GM18517 (cell line): ENCODE results near the gene FNTB.
"Not testable (repeated sequence)": the region's sequence is repeated elsewhere in the genome, so short reads cannot be mapped to it uniquely, and the experiment has no call there.

Source experiments
- ATAC-seq: cut with Tn5 transposase; IDR thresholded peaks from one replicate; pipeline ENCODE4 v1.9.1; 2021; ENCODE audit warnings: mild to moderate bottlenecking, moderate library complexity; ENCODE audit not compliant: unreplicated experiment

The FNTB gene

DNA sequence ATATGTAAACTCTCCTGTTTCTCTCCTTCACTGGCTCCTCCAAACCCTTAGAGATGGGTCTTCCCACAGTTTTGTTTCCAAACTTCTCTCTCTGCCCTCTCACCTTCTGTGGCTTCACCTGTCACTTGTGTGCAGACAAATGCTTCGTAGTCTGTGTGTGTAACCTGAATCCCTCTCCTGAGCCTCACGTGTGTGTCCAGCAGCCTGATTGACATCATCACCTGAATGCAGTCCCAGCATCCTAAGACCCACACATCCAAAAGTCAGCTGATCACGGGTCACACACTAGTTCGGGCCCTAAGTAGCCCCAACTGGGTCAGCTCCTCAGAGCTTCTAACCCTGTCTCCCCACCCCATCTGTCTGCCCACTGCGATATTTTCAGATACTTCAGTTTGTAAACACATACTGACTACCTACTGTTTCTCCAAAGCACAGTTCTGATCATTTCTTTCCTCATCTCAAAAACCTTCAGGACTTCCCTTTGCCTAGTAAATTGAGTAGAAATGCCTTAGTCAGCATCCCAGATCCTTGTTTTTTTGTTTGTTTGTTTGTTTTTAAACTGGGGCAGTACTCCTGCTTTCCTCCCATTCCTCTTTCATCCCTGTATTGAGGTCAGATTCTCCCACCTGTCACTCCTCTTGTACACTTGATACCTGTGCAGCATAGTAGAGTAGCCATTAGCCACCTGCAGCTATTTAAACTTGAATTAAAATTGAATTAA is 23.7 kb downstream of the FNTB start:
- no peak for ATAC-seq

DNA sequence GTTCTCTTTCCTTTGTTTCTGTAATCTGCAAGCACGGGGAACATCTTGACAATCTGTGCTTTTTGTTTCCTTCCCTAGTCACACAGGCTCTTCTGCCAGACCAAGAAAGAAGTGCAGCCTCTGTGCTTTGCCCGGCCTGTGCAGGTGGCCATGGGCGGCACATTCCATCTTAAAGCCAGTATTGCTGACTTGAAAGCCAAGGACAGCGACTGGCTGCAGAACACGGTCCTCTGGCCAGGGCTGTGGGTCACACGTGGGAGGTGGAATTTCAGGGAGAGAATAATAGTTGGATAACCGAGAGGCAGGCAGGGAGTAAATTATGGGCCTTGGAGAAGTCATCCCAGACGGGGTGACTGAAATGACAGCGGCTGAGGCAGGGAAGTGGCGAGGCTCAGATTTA is 24.8 kb downstream of the FNTB start:
- no peak for ATAC-seq

DNA sequence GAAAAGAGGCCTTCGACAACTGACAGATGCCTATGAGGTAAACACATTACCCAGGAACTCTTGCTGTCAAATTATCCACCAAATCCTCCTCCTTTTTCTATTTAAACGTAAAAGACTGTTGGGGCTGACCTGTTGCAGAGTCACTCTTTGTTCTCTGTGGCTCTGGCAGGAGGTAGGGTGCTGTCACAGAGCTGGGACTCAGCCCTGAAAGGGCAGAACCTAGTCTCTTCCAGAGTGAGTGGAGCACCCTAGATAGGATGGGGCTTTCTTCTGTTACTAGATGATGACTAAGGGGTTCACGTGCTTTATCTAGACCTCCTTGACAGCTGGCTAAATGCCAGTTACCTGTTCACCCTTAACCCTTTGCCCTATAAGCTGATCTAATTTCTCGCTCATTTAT is 25.7 kb downstream of the FNTB start:
- no peak for ATAC-seq

DNA sequence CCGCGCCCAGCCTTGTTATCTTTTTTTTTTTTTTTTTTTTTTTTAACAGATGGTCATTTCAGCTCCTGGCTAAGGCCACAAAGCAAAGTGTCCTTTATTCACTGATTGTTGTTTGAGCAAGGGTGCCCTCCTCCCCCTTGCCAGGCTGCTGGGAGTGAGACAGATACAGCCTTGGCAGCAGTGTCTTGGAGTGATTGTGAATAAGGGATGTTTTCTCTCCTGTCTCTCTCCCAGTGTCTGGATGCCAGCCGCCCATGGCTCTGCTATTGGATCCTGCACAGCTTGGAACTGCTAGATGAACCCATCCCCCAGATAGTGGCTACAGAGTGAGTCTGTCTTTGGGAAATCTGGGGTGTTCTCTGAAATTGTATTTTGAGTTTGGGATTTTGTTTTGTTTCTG is 28.7 kb downstream of the FNTB start:
- ATAC-seq: no peak

DNA sequence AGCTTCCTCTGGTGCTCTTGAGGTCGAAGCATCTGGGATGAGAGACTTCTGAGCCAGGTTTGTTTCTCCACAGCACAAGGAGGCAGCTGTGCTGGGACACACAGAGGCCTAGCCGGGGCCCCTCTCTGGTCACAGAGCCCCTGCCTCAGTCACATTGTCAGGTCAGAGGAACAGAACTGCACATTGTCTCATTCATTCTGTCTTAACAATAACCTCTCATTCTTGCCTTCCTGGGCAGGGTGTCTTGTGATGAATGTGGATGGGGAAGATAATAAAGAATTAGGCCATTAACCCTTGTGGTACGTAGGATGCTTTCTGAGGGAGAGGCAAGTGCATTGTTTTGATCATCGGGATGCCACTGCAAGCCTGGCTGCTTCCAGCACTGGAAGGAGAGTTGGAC is 29.8 kb downstream of the FNTB start:
- ATAC-seq: no peak

DNA sequence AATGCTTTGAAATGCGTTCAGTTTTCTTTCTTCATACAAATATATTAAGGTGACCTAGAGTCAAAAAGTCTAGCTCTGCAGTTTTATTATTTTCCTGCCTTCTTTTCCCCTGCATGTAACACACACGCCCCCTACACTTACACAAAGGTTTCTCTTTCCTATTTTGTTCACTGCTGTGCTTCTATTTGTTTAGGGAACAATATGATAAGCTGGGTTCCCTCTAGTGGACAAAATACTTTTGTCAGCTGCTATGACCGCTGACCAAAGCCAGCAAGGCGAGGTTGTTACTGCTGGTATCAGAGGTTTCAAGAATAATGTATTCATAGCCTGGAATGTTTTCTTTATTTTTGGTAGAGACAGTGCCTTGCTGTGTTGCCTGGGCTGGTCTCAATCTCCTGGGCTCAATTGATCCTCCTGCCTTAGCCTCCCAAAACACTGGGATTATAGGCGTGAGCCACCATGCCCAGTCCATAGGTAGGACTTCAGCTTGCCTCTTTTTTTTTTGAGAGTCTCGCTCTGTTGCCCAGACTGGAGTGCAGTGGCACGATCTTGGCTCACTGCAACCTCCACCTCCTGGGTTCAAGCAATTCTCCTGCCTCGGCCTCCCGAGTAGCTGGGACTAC is 33.4 kb downstream of the FNTB start:
- no peak for ATAC-seq

- ATAC-seq: no peak
Measured at GRCh38 chr14:65024957-65025356, 38.3 kb downstream of the FNTB start.

GRCh38 chr14:65025818-65026217 is 39.1 kb downstream of the FNTB start:
- no peak for ATAC-seq

DNA sequence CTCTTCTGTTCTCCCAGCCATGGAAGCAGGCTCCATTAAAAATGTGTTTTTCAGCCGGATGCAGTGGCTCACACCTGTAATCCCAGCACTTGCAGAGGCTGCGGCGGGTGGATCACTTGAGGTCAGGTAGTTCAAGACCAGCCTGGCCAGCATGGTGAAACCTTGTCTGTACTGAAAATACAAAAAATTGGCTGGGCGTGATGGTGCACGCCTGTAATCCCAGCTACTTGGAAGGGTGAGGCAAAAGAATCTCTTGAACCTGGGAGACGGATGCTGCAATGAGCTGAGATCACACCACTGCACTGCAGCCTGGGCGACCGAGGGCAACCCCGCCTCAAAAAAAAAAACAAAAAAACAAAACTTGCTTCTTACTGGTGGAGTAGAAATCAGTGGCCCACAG is 39.8 kb downstream of the FNTB start:
- no peak for ATAC-seq

- no peak for ATAC-seq
Measured at GRCh38 chr14:65027127-65027799, 40.6 kb downstream of the FNTB start.

DNA sequence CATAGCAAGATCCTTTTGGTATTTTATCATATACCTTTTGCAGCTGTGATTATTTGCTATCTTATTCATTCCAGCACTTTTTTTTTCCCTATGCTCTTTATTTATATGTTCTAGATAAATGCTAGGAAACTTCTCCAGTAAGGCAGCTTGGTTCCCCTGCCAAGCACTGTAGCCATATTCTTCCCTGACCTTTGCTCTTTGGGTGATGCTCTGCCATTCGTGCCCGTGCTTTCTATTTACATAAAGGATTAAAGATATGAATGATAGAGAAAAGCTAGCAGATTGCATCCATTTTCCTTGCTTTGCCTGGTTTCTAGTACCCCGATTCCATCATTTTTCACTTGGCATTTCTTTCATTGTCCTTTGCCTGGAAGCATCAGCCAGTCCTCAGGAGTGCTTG is 42.2 kb downstream of the FNTB start:
- ATAC-seq: no peak

DNA sequence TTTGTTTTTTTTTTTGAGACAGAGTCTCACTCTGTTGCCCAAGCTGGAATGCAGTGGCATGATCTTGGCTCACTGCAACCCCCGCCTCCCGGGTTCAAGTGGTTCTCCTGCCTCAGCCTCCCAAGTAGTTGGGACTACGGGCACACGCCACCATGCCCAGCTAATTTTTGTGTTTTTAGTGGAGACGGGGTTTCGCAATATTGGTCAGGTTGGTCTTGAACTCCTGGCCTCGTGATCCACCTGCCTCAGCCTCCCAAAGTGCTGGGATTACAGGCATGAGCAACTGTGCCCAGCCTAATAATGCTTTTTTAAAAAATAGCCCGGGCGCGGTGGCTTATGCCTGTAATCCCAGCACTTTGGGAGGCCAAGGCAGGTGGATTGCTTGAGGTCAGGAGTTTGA is 44.6 kb downstream of the FNTB start:
- ATAC-seq: not testable (repeated sequence)

- ATAC-seq: no peak
Measured at GRCh38 chr14:65032319-65032718, 45.6 kb downstream of the FNTB start.

DNA sequence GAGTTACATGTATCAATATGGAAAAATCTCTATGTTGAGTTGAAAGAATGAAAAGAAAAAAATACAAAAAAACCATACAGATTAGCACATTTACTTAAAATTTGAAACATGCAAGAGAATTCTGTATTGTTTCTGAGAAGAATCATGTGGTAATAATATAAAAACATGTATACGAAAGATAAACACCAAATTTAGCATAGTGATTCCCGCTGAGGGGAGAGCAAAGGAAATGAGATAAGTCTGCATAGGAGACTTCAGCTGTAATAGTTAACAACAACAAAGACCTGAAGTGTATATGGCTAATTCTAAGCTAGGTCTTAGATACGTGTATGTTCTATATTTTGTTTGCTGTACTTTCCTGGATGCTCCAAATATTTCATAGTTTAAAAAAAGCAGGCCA is 46.5 kb downstream of the FNTB start:
- no peak for ATAC-seq

DNA sequence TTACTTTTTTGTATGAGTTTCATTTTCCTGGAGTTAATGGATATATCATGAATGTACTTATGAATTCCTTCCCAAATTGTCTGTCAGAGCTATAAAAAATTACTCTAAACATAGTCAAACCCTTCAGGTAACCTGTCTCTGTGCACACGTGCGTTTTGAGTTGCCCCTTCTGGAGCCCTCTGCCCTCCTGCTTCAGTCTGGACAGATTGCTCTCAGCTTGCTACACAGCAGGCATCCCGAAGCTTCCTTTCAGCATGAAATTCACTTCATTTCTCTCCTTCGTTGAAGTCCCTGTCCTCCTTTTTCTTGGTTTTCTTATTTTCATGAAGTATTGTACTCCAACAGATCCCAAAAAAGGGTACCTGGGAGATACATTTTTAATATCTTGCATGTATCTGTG is 47.3 kb downstream of the FNTB start:
- no peak for ATAC-seq

DNA sequence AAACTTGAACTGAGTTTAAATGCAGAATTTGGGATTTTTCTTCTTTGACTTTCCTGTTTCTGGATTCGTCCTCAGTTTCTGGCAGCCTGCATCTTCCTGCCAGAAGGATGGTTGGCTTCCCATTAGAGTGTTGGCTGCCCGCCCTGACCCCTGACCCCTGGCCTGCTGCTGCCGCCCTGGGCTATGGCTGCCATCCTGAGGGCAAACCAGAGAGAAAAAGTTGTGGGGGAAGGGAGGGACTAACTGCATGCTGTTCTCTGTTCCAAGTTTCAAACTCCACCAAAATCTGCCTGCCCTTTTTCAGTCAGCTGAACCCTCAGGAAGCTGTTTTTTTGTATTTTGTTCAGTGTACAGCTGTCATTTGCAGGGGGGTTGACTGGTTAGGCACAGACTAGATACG is 48.4 kb downstream of the FNTB start:
- ATAC-seq: no peak

GRCh38 chr14:65038966-65039365 is 52.3 kb downstream of the FNTB start:
- ATAC-seq: no peak

DNA sequence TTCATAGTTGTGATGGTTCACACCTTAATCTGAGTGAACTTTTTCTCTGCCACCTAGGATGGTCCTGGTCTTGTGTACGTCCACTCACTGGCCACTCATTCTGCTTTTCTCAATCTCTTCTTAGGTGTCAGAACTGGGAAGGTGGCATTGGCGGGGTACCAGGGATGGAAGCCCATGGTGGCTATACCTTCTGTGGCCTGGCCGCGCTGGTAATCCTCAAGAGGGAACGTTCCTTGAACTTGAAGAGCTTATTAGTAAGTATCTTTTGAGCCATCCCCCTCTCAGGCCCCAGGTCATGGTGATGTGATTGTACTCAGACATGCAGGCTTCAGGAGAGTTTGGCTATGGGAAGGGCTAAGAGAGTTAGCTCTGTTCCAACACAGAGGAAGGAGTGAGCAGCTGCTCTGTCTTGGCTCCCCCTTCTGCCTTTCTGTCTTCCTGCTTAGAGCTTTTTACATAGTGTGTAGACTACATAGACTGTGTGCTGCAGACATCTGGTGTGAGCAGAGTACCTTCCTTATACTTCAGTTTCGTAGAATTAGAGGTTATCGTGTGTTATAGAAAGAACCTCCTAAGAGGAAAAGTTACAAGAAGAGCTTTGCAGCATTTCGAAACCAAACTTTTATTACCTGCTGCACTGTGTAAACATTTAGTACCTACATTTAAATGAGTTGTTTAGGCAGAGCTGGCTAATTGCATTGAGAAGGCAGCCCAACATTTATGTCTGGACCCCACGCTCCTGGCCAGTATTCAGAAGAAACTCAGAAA is 54.2 kb downstream of the FNTB start:
- no peak for ATAC-seq

GRCh38 chr14:65041434-65041915 is 54.8 kb downstream of the FNTB start:
- no peak for ATAC-seq

GRCh38 chr14:65042296-65042695 is 55.6 kb downstream of the FNTB start:
- ATAC-seq: no peak

DNA sequence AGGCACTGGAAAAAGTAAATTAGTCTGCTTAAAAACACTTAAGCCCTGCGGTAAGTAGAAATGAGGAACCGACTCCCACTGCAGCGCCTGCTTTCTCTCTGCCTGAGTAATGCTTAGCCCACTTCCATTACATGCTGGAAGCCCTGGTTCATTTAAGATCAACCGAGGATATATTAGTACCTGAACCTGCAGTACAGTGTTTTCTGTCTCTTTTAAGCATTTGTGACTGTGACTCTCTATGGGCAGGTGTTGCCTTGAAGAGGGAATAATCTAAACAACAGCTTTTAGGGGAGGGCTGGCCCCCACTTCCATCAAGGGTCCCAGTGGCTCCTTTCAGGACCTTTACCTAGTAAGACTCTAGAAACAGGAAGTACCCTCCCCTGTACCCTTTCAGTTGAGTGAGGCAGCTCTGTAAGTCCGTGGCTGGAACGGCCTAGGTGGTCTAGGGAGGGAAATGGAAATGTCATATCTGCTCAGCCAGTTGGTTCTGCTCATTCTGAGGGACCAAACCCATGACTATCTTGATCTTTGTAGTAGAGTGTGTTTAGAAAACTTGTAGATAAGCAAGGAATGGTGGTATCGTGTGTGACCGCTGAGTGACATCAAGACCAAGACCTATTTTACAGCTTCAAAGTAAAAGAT is 56.2 kb downstream of the FNTB start:
- no peak for ATAC-seq
